GM18868 (cell line): ENCODE measurements around the gene METTL8.

Experiments
- ATAC-seq: cut with Tn5 transposase; IDR thresholded peaks from one replicate; pipeline ENCODE4 v1.9.1; 2021; ENCODE audit warnings: mild to moderate bottlenecking, moderate library complexity; ENCODE audit not compliant: unreplicated experiment

METTL8 gene

GRCh38 chr2:171433763-171434012, at the start of gene METTL8:
Gene METTL8 (minus strand): TSS chr2:171433990. CDS start chr2:171392185, 41,805 bp downstream.
- ATAC-seq, result no peak

GRCh38 chr2:171482877-171483276, 49.1 kb upstream of the METTL8 start:
- no peak for ATAC-seq

GRCh38 chr2:171482308-171482707, 48.5 kb upstream of the METTL8 start:
- ATAC-seq, result no peak

GRCh38 chr2:171480908-171481307, 47.1 kb upstream of the METTL8 start:
- no peak for ATAC-seq

GRCh38 chr2:171479154-171479814, 45.5 kb upstream of the METTL8 start:
- ATAC-seq, result peak; percentile 92

GRCh38 chr2:171478345-171478744, 44.6 kb upstream of the METTL8 start:
- ATAC-seq, result no peak

GRCh38 chr2:171475979-171476378, 42.2 kb upstream of the METTL8 start:
- no peak for ATAC-seq

- no peak for ATAC-seq
Measured at GRCh38 chr2:171470129-171470528, 36.3 kb upstream of the METTL8 start.

GRCh38 chr2:171469176-171469575, 35.4 kb upstream of the METTL8 start:
- ATAC-seq, result no peak

GRCh38 chr2:171460537-171460936, 26.7 kb upstream of the METTL8 start:
- no peak for ATAC-seq

GRCh38 chr2:171459498-171459897, 25.7 kb upstream of the METTL8 start:
- ATAC-seq, result no peak

GRCh38 chr2:171452773-171453172, 19.0 kb upstream of the METTL8 start:
- ATAC-seq, result no peak

- ATAC-seq, result no peak
Measured at GRCh38 chr2:171451074-171451473, 17.3 kb upstream of the METTL8 start.

- no peak for ATAC-seq
Measured at GRCh38 chr2:171447675-171448074, 13.9 kb upstream of the METTL8 start.

GRCh38 chr2:171441470-171441869, 7.7 kb upstream of the METTL8 start:
- no peak for ATAC-seq

GRCh38 chr2:171436307-171436706, 2.5 kb upstream of the METTL8 start:
- no peak for ATAC-seq

GRCh38 chr2:171434013-171434989, 511 bp upstream of the METTL8 start, which contains the start of gene DCAF17:
Gene DCAF17 (plus strand): TSS chr2:171434226. CDS start chr2:171434578, 352 bp downstream.
- peak; percentile 88 for ATAC-seq

GRCh38 chr2:171432969-171433762, 624 bp downstream of the METTL8 start:
- ATAC-seq, result peak; percentile 30

GRCh38 chr2:171432206-171432968, 1.4 kb downstream of the METTL8 start:
- ATAC-seq, result no peak

- no peak for ATAC-seq
Measured at GRCh38 chr2:171431677-171432167, 2.1 kb downstream of the METTL8 start.
